OCI-LY3 (cell line): ENCODE results near the gene CDH8.
"Not testable (repeated sequence)": the region's sequence is repeated elsewhere in the genome, so short reads cannot be mapped to it uniquely, and the experiment has no call there.

ENCODE experiments used
- H2AFZ ChIP-seq: fragments of 200-600, 300-600 bp; shearing (Covaris generic); 2 replicates; pipeline ENCODE4 v1.6.0; 2014; ENCODE audit warnings: antibody characterized with exemption, low read depth, low read length
- H3K27ac ChIP-seq: fragments of 200-600, 300-600 bp; sonication (generic); 2 replicates; pipeline ENCODE4 v1.5.1; 2014; ENCODE audit warnings: mild to moderate bottlenecking, low read length, moderate library complexity, mixed read lengths
- H3K27me3 ChIP-seq: fragments of 200-600, 300-600 bp; sonication (generic); 2 replicates; pipeline ENCODE4 v1.6.1; 2014; ENCODE audit warnings: low read depth, low read length, mixed read lengths
- H3K36me3 ChIP-seq: fragments of 200-600, 300-600 bp; sonication (generic); replicated peaks from 2 replicates; pipeline ENCODE3; 2014; ENCODE audit warnings: low read depth, low read length, mixed read lengths
- H3K4me1 ChIP-seq: fragments of 300-600, 200-600 bp; sonication (generic); 2 replicates; pipeline ENCODE4 v1.6.1; 2014; ENCODE audit warnings: low read length, mixed read lengths
- H3K4me2 ChIP-seq: fragments of 200-600, 300-600 bp; sonication (generic); 2 replicates; pipeline ENCODE4 v1.6.1; 2014; ENCODE audit warnings: low read length, mixed read lengths
- H3K4me3 ChIP-seq: fragments of 300-600, 200-600 bp; sonication (generic); 2 replicates; pipeline ENCODE4 v1.5.1; 2014; ENCODE audit warnings: antibody characterized with exemption, mild to moderate bottlenecking, low read length, moderate library complexity
- H3K79me2 ChIP-seq: fragments of 300-600, 200-600 bp; shearing (Covaris generic); 2 replicates; pipeline ENCODE4 v1.6.1; 2014; ENCODE audit warnings: mild to moderate bottlenecking, low read length, mixed read lengths
- H3K9ac ChIP-seq: fragments of 300-600, 200-600 bp; shearing (Covaris generic); 2 replicates; pipeline ENCODE4 v1.6.0; 2014; ENCODE audit warnings: mild to moderate bottlenecking, low read length, moderate library complexity
- H3K9me3 ChIP-seq: fragments of 200-600, 300-600 bp; shearing (Covaris generic); 2 replicates; pipeline ENCODE4 v1.6.1; 2014; ENCODE audit warnings: low read length, mixed read lengths; ENCODE audit not compliant: insufficient read depth
- H4K20me1 ChIP-seq: fragments of 200-600, 300-600 bp; sonication (generic); 2 replicates; pipeline ENCODE4 v1.6.1; 2016; ENCODE audit warnings: low read length, mixed read lengths; ENCODE audit not compliant: insufficient read depth
- CTCF ChIP-seq: fragments of 200-600, 300-600 bp; sonication (generic); IDR thresholded peaks from 2 replicates; pipeline ENCODE4 v1.5.1; 2014; ENCODE audit warnings: antibody characterized with exemption, low read length, low read depth
- EZH2phosphoT487 ChIP-seq: fragments of 200-600 bp; shearing (Covaris generic); IDR thresholded peaks from 2 replicates; pipeline ENCODE4 v1.6.1; 2018; ENCODE audit warnings: antibody characterized with exemption, mixed run types, low read depth

CDH8 gene

GRCh38 chr16:61792194-61792909 lies 243.9 kb downstream of the CDH8 start:
- no peak overlapping the region for H3K27ac ChIP-seq
- no peak for TF ChIP-seq CTCF
- TF ChIP-seq EZH2phosphoT487 = no peak
- H3K9ac ChIP-seq = no peak overlapping the region
- H3K4me1 ChIP-seq = no peaks in the 10 kb centered on the region
- no peaks in the 10 kb centered on the region for H3K27me3 ChIP-seq
- no peaks in the 10 kb centered on the region for H3K79me2 ChIP-seq
- no peak overlapping the region for H3K4me3 ChIP-seq
- H3K4me2 ChIP-seq = no peak overlapping the region
- no peaks in the 10 kb centered on the region for H4K20me1 ChIP-seq
- H2AFZ ChIP-seq = no peak overlapping the region
- H3K9me3 ChIP-seq = no peaks in the 10 kb centered on the region
- no peaks in the 10 kb centered on the region for H3K36me3 ChIP-seq

- no peak for TF ChIP-seq EZH2phosphoT487
- no peak overlapping the region for H3K4me2 ChIP-seq
Measured at GRCh38 chr16:61791464-61791863, 244.8 kb downstream of the CDH8 start.

GRCh38 chr16:61781855-61782254 lies 254.4 kb downstream of the CDH8 start:
- not testable (repeated sequence) for H3K9ac ChIP-seq, H2AFZ ChIP-seq, H3K27ac ChIP-seq, H3K4me2 ChIP-seq, H3K4me3 ChIP-seq, H4K20me1 ChIP-seq, H3K27me3 ChIP-seq, H3K9me3 ChIP-seq, H3K79me2 ChIP-seq, H3K36me3 ChIP-seq, H3K4me1 ChIP-seq

More at GRCh38 chr16:61791464-61791863, 244.8 kb downstream of the CDH8 start:
- H4K20me1 ChIP-seq = no peaks in the 10 kb centered on the region
- H3K9ac ChIP-seq = no peak overlapping the region
- no peaks in the 10 kb centered on the region for H3K27me3 ChIP-seq
- no peak overlapping the region for H2AFZ ChIP-seq
- no peaks in the 10 kb centered on the region for H3K4me1 ChIP-seq
- no peak overlapping the region for H3K4me3 ChIP-seq
- no peaks in the 10 kb centered on the region for H3K9me3 ChIP-seq
- no peaks in the 10 kb centered on the region for H3K36me3 ChIP-seq
- no peak overlapping the region for H3K27ac ChIP-seq
- H3K79me2 ChIP-seq = no peaks in the 10 kb centered on the region

GRCh38 chr16:61780161-61780560 lies 256.1 kb downstream of the CDH8 start:
- Histone ChIP-seq H3K9me3 (no peaks in the 10 kb centered on the region), H3K27me3 (no peaks in the 10 kb centered on the region), H3K4me2 (no peak overlapping the region), H3K79me2 (no peaks in the 10 kb centered on the region), H3K36me3 (no peaks in the 10 kb centered on the region), H3K4me1 (no peaks in the 10 kb centered on the region), H3K27ac (no peak overlapping the region), H3K9ac (no peak overlapping the region), H3K4me3 (no peak overlapping the region), H2AFZ (no peak overlapping the region), H4K20me1 (no peaks in the 10 kb centered on the region)
- TF ChIP-seq EZH2phosphoT487 (no peak), CTCF (no peak)

GRCh38 chr16:61770301-61770700 lies 265.9 kb downstream of the CDH8 start:
- Histone ChIP-seq H3K9ac (no peak overlapping the region), H4K20me1 (no peaks in the 10 kb centered on the region), H3K36me3 (no peaks in the 10 kb centered on the region), H3K27me3 (no peaks in the 10 kb centered on the region), H3K4me1 (no peaks in the 10 kb centered on the region), H3K4me3 (no peak overlapping the region), H3K9me3 (no peaks in the 10 kb centered on the region), H3K27ac (no peak overlapping the region), H2AFZ (no peak overlapping the region), H3K4me2 (no peak overlapping the region), H3K79me2 (no peaks in the 10 kb centered on the region)
- no peak for TF ChIP-seq CTCF
